KMS-11 (cell line): ENCODE data around the gene HECW1.

Experiments
- H2AFZ ChIP-seq: fragments of 200-600 bp; sonication (generic); 2 replicates; pipeline ENCODE4 v1.6.1; 2016; ENCODE audit warnings: antibody characterized with exemption, mixed run types, low read depth
- H3K27ac ChIP-seq: fragments of 200-600 bp; sonication (generic); 2 replicates; pipeline ENCODE4 v1.6.1; 2016; ENCODE audit warnings: mild to moderate bottlenecking, mixed run types
- H3K27me3 ChIP-seq: fragments of 200-600 bp; sonication (generic); 2 replicates; pipeline ENCODE4 v1.6.1; 2017; ENCODE audit warnings: mild to moderate bottlenecking, low read depth, mixed run types, moderate library complexity; ENCODE audit not compliant: insufficient read depth
- H3K36me3 ChIP-seq: fragments of 200-600 bp; sonication (generic); 2 replicates; pipeline ENCODE4 v1.6.1; 2017; ENCODE audit warnings: mild to moderate bottlenecking, mixed run types; ENCODE audit not compliant: insufficient read depth
- H3K4me1 ChIP-seq: fragments of 200-600 bp; sonication (generic); 2 replicates; pipeline ENCODE4 v1.6.1; 2016; ENCODE audit warnings: mild to moderate bottlenecking, low read depth, mixed run types; ENCODE audit not compliant: poor library complexity, severe bottlenecking
- H3K4me2 ChIP-seq: fragments of 200-600 bp; sonication (generic); 2 replicates; pipeline ENCODE4 v1.7.0; 2016; ENCODE audit warnings: mild to moderate bottlenecking, mixed run types
- H3K4me3 ChIP-seq: fragments of 200-600 bp; sonication (generic); IDR thresholded peaks from 2 replicates; pipeline ENCODE4 v1.6.1; 2017; ENCODE audit warnings: low read depth, low read length, mixed read lengths; ENCODE audit not compliant: insufficient read depth
- H3K79me2 ChIP-seq: fragments of 200-600 bp; sonication (generic); 2 replicates; pipeline ENCODE4 v1.6.1; 2016; ENCODE audit warnings: low read depth, mixed run types; ENCODE audit not compliant: insufficient read depth
- H3K9ac ChIP-seq: fragments of 200-600 bp; sonication (generic); 2 replicates; pipeline ENCODE4 v1.6.1; 2016; ENCODE audit warnings: mild to moderate bottlenecking, mixed run types
- H4K20me1 ChIP-seq: fragments of 200-600 bp; sonication (generic); 2 replicates; pipeline ENCODE4 v1.6.1; 2016; ENCODE audit warnings: mild to moderate bottlenecking, mixed run types; ENCODE audit not compliant: insufficient read depth
- TF ChIP-seq, protein P1 (sequence below): fragments of 200-600 bp; sonication (generic); conservative IDR thresholded peaks from 2 replicates; pipeline ENCODE4 v1.6.1; 2017; ENCODE audit warnings: low read depth, mild to moderate bottlenecking, antibody characterized with exemption, low read length, moderate library complexity, mixed read lengths

The HECW1 gene

DNA sequence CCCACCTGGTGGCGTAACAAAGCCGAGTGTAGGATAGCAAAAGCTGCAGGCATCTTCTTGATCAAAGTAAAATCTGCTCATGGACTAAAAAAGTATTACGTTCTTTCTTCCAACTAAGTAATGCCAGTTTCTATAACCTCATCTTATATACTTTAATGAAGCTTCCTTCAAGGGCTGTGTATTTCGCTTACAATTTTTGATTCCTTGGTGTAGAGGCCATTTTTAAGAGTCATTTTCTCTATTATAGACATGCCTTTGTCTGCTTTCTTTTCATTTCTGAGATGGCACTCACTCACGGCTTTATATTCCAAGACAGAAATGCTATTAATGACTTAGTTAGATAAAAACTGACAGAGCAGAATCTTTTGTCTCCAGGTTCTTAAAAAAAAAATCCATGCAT lies 194.0 kb downstream of the HECW1 start:
- Histone ChIP-seq H3K36me3 (no peaks in the 10 kb centered on the region), H3K79me2 (no peaks in the 10 kb centered on the region), H3K4me3 (no peak overlapping the region), H3K4me1 (no peaks in the 10 kb centered on the region), H4K20me1 (no peaks in the 10 kb centered on the region), H3K27ac (no peak overlapping the region), H3K27me3 (no peaks in the 10 kb centered on the region), H3K9ac (no peak overlapping the region), H3K4me2 (no peak overlapping the region), H2AFZ (no peak overlapping the region)
- TF ChIP-seq, protein P1, sequence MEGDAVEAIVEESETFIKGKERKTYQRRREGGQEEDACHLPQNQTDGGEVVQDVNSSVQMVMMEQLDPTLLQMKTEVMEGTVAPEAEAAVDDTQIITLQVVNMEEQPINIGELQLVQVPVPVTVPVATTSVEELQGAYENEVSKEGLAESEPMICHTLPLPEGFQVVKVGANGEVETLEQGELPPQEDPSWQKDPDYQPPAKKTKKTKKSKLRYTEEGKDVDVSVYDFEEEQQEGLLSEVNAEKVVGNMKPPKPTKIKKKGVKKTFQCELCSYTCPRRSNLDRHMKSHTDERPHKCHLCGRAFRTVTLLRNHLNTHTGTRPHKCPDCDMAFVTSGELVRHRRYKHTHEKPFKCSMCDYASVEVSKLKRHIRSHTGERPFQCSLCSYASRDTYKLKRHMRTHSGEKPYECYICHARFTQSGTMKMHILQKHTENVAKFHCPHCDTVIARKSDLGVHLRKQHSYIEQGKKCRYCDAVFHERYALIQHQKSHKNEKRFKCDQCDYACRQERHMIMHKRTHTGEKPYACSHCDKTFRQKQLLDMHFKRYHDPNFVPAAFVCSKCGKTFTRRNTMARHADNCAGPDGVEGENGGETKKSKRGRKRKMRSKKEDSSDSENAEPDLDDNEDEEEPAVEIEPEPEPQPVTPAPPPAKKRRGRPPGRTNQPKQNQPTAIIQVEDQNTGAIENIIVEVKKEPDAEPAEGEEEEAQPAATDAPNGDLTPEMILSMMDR = no peak

DNA sequence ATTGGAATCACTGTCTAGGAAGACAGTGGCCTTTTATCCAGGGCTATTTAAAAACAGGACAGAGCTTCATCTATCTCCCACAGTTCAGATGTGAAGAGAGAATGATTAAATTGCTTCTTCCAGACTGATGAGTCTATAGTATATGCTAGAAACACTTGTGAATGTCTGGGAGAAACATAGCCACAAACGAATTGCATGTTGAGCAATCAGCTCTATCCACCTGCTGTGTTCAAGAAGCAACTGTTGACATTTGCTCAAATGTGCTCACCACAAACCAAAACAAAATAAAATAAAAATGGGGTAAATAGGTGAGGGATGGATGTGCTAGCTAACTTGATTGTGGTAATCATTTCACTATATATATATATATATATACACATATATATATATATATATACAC lies 195.1 kb downstream of the HECW1 start:
- Histone ChIP-seq H3K4me1 (no peaks in the 10 kb centered on the region), H3K4me3 (no peak overlapping the region)
- TF ChIP-seq, protein P1 = no peak

GRCh38 chr7:43308913-43309705 lies 196.7 kb downstream of the HECW1 start:
- Histone ChIP-seq H3K9ac (no peak overlapping the region), H3K4me1 (no peaks in the 10 kb centered on the region), H3K4me2 (no peak overlapping the region), H4K20me1 (no peaks in the 10 kb centered on the region), H2AFZ (no peak overlapping the region), H3K36me3 (no peaks in the 10 kb centered on the region), H3K4me3 (no peak overlapping the region), H3K79me2 (no peaks in the 10 kb centered on the region), H3K27ac (no peak overlapping the region), H3K27me3 (no peaks in the 10 kb centered on the region)
- TF ChIP-seq, protein P1 = no peak

More for the DNA sequence above, 195.1 kb downstream of the HECW1 start:
- H3K79me2 ChIP-seq = no peaks in the 10 kb centered on the region
- no peak overlapping the region for H3K27ac ChIP-seq
- H4K20me1 ChIP-seq = no peaks in the 10 kb centered on the region
- no peaks in the 10 kb centered on the region for H3K27me3 ChIP-seq
- H2AFZ ChIP-seq = no peak overlapping the region
- no peaks in the 10 kb centered on the region for H3K36me3 ChIP-seq
- H3K4me2 ChIP-seq = no peak overlapping the region
- H3K9ac ChIP-seq = no peak overlapping the region

DNA sequence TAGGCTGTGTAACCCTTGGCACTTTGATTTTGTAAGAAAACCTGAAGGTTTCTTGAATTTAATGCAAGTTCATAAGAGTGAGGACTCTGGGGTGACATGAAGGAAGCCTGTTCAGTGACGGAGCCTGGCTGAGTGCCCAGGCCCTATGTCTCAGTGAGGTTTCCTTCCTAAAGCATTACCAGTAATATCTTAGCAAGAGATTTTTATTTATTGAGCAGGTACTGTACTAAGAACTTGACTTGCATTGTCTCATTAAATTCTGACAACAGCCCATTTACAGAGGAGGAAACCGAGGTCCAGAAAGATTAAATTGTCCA lies 197.2 kb downstream of the HECW1 start:
- no peak overlapping the region for H3K4me2 ChIP-seq
- no peaks in the 10 kb centered on the region for H3K27me3 ChIP-seq
- no peaks in the 10 kb centered on the region for H3K36me3 ChIP-seq
- H3K79me2 ChIP-seq = no peaks in the 10 kb centered on the region
- TF ChIP-seq, protein P1 = no peak
- H3K27ac ChIP-seq = no peak overlapping the region
- no peaks in the 10 kb centered on the region for H4K20me1 ChIP-seq
- H3K4me3 ChIP-seq = no peak overlapping the region
- no peaks in the 10 kb centered on the region for H3K4me1 ChIP-seq
- no peak overlapping the region for H3K9ac ChIP-seq
- no peak overlapping the region for H2AFZ ChIP-seq
